ENCODE data around the gene FLVCR2. TPM values are rescaled to one million over a fixed set of nuclear protein-coding genes. Genes with fewer than 3 reads are reported as not detected.

Gene FLVCR2
- total RNA-seq, 1 donor from 2014 or later, result 0.75 TPM

DNA sequence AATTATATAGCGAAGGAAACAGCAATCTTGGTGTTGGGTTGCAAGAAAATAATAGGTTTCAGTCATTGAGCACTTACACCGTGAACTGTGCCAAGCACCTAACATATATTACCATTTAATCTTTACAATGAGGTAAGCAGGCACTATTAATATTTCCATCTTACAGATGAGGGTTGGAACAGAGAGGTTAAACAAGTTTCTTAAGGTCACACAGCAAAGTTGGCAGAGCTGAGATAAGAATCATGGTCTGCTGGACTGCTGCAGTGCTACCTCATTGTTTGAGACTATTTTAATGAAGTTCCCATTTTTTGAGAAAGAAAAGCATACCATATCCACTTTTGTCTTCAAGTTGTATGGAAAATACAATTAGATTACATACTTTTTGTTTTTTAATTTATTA lies 80.5 kb downstream of the FLVCR2 start:
- no peak for DNase-seq (ENCODE audit: low read depth)
- TF ChIP-seq CTCF (conservative IDR thresholded peaks at IDR 0.05; ENCODE audit: low read depth, low read length), result no peak
- H3K4me3 ChIP-seq (ENCODE audit: low read depth, low read length), result no peak overlapping the region

DNA sequence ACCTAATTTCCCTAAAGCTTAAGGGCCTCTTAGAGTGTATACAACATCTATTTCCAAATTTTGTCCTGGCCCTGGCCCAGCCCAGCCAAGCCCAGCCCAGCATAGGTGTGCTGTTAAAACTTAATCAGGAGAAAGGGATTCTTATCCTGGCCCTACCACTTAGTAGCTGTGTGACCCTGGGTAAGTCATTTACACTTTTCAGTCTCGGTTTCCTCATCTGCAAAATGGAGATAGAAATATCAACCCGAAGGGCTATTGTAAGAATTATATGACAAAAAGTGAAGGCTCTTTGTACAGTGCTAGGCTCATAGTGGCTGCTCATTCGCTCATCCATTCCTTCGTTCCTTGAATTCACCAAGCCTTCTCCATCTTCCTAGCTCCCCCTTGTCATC lies 81.8 kb downstream of the FLVCR2 start:
- peak overlapping the region; percentile 73 for H3K4me3 ChIP-seq (ENCODE audit: low read depth, low read length)
- no peak for TF ChIP-seq CTCF (conservative IDR thresholded peaks at IDR 0.05; ENCODE audit: low read depth, low read length)
- no peak for DNase-seq (ENCODE audit: low read depth)

DNA sequence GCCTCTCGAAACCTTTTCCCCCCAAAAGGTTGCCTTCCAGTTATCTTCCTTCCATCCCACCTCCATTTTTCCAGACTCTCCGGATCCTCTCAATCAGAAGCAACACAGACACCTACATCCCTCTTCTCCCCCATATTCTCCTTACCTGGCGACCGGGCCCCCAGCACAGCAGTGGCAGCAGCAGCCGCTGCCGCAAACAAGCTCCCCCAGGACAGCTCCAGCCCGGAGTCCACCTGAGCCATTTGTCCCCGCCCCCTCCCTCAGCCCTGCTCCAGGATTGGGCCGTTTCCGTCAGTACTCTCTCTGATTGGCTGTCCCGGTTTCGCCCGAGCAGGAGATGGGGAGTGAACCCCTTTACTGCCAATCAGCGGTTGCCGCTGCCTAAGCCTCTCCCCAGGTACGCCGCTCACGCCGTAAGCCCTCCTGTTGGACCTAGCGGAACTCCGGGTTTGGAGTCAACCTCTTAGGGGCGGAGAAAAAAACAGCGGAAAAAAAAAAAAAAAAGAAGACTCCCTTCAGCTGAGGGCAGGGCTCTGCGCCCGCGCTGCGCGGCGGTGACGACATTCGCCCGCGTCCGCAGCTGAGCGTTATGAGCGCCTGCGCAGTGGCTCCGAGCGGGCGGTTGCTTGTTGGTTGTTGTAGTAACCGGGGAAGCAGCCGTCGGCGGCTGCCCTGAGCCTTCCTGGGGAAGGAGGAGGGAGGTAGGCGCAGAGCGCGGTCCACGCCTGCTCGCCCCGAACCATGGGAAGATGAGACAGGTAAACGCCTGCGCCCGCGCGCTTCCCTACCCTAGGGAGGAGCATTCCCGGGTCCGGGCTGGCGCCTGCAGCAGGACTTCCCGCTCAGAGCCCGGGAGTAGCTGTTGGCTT lies 82.4 kb downstream of the FLVCR2 start, which contains the start of the genes ERG28 and TTLL5:
ERG28 (minus strand) TSS at position 247 of the 869 bp plus-strand sequence. CDS start 3,374 bp downstream, outside the sequence.
TTLL5 (plus strand) TSS at position 617 of the 869 bp plus-strand sequence. CDS start 1,904 bp downstream, outside the sequence.
- no peak for TF ChIP-seq CTCF (conservative IDR thresholded peaks at IDR 0.05; ENCODE audit: low read depth, low read length)
- peak; percentile 96 for DNase-seq (ENCODE audit: low read depth)
- peak within 1 kb of the TSS; percentile 73 for H3K4me3 ChIP-seq (ENCODE audit: low read depth, low read length)

- H3K4me3 ChIP-seq (ENCODE audit: low read depth, low read length), result peak overlapping the region; percentile 73
- DNase-seq (ENCODE audit: low read depth), result no peak
- TF ChIP-seq CTCF (conservative IDR thresholded peaks at IDR 0.05; ENCODE audit: low read depth, low read length), result no peak
Observed at GRCh38 chr14:75661499-75661814, 83.0 kb downstream of the FLVCR2 start.

DNA sequence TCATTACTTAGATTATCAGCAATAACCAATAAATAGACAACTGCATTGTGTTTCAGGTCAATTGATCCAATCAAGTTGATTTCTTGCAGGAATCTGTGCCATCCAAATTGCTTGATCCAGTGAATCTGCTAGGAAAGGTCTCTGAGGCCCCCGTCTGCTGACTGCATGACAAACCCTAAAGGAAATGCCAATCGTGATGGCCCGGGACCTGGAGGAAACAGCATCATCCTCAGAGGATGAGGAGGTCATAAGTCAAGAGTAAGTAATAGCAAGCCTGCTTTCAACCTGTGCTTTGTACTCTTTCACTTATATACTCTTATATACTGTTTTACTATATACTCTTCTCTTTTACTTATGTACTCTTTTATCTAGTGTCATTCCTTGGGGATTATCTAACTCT lies 84.5 kb downstream of the FLVCR2 start:
- TF ChIP-seq CTCF (conservative IDR thresholded peaks at IDR 0.05; ENCODE audit: low read depth, low read length), result no peak
- DNase-seq (ENCODE audit: low read depth), result no peak
- H3K4me3 ChIP-seq (ENCODE audit: low read depth, low read length), result no peak overlapping the region

DNA sequence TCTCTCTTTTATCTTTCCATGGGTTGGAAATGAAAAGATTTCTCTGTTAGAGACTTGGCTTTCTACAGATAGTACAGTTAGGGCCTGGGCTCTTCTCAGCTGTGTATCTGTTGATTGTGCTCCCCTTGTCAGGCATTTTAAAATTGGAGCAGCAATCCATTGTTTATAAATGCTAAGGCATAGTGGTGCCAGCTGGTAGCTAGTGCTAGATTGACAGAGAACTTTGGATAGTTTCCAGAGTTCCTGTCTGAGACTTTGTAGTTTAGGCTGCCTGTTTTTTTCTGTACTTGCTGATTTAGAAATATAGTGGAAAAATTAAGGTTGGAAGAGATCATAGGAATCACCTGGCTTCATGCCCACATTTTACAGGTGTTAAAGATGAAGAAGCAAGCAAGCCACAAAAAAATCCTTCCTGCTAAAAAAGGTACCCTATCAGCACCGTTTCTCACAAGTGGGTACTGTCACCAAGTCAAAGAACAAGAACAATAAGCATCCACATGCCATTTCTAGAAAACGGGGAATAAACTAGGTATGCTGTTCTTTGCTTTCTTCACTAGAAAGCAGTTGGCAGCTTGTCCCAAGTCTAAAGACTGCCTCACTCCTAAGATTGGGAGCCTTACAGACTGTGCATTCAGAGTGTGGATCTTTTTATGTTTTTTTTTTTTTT lies 88.8 kb downstream of the FLVCR2 start:
- TF ChIP-seq CTCF (conservative IDR thresholded peaks at IDR 0.05; ENCODE audit: low read depth, low read length), result no peak
- H3K4me3 ChIP-seq (ENCODE audit: low read depth, low read length), result no peak overlapping the region
- DNase-seq (ENCODE audit: low read depth), result no peak
